Vagina (tissue), 2 donors: ENCODE data around the gene CABP5.

ENCODE experiments used
- CTCF ChIP-seq, 3 experiments: fragments of 450-650 bp in 2 of 3; fragments of 200-600 bp in 1 of 3; sonication (generic) in 1 of 3; IDR thresholded peaks; one replicate each; pipeline ENCODE4 v1.5.1; 2017 to 2019; ENCODE audit warnings: antibody characterized with exemption in 3 of 3, mild to moderate bottlenecking in 2 of 3, moderate library complexity in 2 of 3
- POLR2A ChIP-seq, 2 donors: fragments of 450-650 bp; IDR thresholded peaks; one replicate each; pipeline ENCODE4 v1.6.1; 2017; ENCODE audit warnings: antibody characterized with exemption in 2 of 2, mild to moderate bottlenecking in 2 of 2, moderate library complexity in 2 of 2
- POLR2AphosphoS5 ChIP-seq, 2 donors: sonication (generic); formaldehyde crosslinking; IDR thresholded peaks; one replicate each; pipeline ENCODE4 v1.9.0; 2017; ENCODE audit warnings: antibody characterized with exemption in 2 of 2, mild to moderate bottlenecking in 2 of 2, low read depth in 1 of 2; ENCODE audit not compliant: insufficient read depth in 1 of 2

DNA sequence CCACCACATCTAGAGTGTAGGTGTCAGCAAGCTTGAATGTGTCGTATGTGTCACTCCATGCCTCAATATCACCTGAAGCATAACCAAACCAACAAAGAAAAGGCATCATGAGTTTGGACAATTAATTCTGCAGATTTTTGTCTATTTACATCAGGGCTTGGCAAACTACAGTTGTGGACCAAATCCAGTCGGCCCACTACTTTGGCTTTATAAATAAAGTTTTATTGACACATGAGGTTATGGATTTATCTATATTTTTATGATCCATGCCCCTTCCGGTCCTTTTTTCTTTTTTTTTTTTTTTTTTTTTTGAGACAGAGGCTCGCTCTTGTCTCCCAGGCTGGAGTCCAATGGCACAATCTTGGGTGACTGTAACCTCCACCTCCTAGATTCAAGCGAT lies 9.2 kb upstream of the CABP5 start:
- TF ChIP-seq CTCF (IDR thresholded peaks at IDR 0.05) (no peak), POLR2AphosphoS5 (IDR thresholded peaks at IDR 0.05; ENCODE audit: insufficient read depth in 1 of 2, low read depth in 1 of 2) (no peak), POLR2A (IDR thresholded peaks at IDR 0.05) (no peak)
